ENCODE data around the gene MORN1.

DNA sequence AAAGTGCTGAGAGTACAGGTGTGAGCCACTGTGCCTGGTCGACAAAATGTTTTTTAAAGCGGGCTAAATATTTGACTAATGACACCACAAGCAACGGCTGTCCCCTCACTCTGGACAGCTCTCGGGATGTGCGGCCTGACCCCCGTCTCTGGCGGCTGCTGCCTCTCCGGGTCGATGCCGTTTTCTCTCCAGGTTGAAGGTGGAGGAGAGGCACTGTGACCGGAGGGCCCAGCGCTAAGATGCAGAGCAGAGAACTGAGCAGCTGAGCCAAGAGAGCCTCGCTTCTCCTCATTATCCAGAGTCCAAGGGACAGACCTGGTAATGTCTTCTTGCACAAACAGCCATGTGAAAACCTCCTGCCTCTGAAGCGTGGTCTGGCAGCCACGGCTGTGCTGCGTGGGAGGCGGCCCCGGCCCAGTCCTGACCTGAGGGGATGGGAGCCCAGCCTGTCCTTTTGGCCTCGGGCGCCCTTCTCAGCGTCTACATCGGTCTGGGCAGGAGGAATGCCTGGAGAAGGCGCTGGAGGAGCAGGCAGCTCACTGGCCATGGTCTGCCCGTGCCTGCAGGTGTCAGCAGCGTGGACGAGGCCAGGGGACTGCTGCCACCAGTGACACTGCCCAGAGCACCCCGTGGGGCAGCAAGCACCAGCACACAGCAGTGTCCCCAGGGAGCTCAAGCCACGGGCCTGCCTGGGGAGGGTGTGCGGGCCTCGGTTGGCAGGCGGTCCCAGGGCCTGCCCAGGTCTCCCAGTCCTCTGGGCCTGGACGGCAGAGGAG is 10.3 kb downstream of the MORN1 start:
- TF ChIP-seq, protein P1, sequence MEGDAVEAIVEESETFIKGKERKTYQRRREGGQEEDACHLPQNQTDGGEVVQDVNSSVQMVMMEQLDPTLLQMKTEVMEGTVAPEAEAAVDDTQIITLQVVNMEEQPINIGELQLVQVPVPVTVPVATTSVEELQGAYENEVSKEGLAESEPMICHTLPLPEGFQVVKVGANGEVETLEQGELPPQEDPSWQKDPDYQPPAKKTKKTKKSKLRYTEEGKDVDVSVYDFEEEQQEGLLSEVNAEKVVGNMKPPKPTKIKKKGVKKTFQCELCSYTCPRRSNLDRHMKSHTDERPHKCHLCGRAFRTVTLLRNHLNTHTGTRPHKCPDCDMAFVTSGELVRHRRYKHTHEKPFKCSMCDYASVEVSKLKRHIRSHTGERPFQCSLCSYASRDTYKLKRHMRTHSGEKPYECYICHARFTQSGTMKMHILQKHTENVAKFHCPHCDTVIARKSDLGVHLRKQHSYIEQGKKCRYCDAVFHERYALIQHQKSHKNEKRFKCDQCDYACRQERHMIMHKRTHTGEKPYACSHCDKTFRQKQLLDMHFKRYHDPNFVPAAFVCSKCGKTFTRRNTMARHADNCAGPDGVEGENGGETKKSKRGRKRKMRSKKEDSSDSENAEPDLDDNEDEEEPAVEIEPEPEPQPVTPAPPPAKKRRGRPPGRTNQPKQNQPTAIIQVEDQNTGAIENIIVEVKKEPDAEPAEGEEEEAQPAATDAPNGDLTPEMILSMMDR (IDR thresholded peaks at IDR 0.05; ENCODE audit: low read depth, low read length, poor library complexity, severe bottlenecking), result no peak
- no peak for TF ChIP-seq EZH2phosphoT487 (IDR thresholded peaks at IDR 0.05; ENCODE audit: borderline replicate concordance, low read length)
